Testis (tissue), 2 donors: Measurements from ENCODE around the gene RIN1.

ENCODE experiments used
- CTCF ChIP-seq, 3 experiments: fragments of 450-650 bp in 2 of 3; fragments of 200-600 bp in 1 of 3; sonication (generic) in 1 of 3; IDR thresholded peaks; one replicate each; pipeline ENCODE4 v1.5.1; 2016 to 2019; ENCODE audit warnings: antibody characterized with exemption in 3 of 3, mild to moderate bottlenecking in 2 of 3, moderate library complexity in 1 of 3
- POLR2A ChIP-seq: fragments of 450-650 bp; IDR thresholded peaks from one replicate; pipeline ENCODE4 v1.6.1; 2017; ENCODE audit warnings: antibody characterized with exemption, mild to moderate bottlenecking, moderate library complexity

DNA sequence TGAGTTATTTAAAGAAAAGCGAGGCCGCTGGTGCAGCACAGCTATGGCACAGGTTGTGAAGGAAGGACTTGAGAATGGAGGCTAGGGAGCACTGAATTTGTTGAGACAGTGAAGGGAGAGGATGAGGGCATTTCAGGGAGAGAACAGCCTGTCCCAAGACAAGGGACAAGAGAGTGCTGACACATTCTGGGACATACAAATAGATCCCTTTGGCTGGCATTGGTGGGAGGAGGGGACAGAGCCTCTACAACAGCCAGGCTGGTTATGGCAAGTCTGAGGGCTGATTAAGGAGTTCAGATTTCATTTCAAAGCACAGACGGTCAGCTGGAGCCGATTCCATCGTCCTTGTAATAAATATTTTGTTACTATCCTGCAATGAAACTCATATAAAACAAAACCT lies 37.0 kb upstream of the RIN1 start:
- TF ChIP-seq CTCF (IDR thresholded peaks at IDR 0.05) (no peak), POLR2A (no peak)
